Cortex of kidney (tissue), 1 donor: ENCODE data around the gene MCOLN2.
"Not testable (repeated sequence)": the region's sequence is repeated elsewhere in the genome, so short reads cannot be mapped to it uniquely, and the experiment has no call there.

ENCODE experiments used
- DNase-seq: peaks from one replicate; lab custom pipeline; 2025; lab: John Stamatoyannopoulos, UW

The MCOLN2 gene

DNA sequence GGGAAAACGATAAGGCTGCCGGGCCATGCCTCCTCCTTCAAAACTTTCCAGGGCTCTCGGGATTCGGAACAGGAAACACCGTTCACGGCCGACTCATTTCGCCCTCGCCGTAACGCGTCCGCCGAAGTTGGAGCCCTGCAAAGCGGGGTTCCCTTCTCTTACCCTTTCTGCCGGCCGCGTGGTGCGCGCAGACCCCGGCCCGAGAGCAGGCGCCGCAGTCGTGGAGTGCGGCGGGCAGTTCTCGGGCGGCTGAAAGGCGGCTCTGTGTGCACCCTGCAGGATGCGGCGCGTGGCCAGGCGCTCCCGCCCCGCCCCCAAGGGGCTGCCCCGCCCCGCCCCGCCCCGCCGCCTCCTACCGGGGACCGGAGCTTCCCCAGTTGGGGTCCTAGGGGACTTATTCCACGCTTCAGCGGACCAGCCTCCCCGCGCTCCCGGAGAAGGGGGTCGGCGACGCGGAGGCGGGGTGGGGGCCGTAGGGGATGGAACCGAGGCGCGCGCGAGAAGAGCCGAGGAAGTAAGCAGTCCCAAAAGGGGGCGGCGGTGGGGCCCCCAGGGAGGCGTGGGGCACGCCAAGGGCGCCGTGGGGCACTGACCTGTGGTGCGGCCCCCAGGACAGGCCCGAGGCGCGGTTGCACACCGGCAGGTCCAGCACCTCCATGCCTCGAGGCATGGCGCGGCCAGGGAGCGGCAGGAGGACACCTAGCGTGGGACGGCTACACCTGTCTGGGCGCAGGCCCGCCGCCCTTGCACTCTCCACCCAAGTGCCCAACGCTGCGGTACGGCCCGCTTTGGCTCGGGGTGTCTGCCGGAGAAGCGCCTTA lies at the start of gene MCOLN2:
TSS of gene MCOLN2 (minus strand) at position 268 of the 821 bp plus-strand sequence. CDS start at position 27, 241 bp downstream.
- no peak for DNase-seq

DNA sequence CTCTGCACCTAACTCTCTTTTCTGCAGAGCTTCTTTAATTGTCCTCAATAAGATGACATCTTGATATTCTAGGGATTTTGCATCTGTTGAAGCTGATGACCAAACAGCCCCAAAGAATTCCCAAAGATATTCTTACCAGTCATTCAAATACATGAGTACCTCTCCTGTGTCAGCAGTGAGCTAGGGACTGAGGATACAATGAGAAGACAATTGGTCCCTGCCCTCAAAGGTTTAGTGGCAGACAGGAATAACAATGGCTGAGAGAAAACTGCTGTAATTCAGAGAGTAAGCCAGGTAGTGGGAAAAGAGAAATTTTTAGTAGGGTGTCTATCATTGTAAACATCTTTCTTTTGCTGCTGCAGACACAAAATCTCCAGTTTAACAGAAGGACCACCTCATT lies 45.5 kb upstream of the MCOLN2 start:
- DNase-seq: no peak

DNA sequence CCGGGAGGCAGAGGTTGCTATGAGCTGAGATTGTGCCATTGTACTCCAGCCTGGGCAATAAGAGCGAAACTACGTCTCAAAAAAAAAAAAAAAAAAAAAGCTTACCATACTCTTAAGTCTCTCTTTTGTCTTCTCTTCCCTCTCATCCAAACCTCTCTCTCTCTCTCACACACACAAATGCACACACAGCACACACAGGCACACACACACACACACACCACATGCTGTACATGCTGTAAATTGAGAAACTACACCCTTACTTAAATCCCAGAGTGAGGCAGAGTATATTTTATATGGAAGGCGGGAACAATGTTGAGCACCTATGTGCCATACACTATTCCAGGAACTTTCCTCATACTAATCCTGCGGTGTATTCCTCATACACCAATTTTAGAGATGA lies 44.9 kb upstream of the MCOLN2 start:
- DNase-seq: no peak

DNA sequence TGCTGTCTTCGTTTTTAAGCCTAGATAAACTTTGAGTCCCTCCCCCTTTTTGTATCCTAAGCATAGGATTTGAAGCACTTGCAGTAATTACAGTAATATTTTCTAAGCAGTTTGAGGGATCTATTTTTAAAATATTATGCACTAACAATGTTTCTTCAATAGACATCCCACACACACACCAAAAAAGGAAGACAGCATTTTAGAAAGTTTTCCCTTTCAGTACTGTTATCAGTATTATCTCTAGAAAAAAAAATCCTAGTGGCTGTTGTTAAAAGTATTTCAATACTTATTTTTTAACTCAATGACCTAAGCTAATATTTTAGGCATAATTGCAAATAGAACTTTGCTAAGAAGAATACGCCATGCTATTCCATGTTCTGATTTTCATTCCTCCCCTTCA lies 36.3 kb upstream of the MCOLN2 start:
- DNase-seq: no peak

DNA sequence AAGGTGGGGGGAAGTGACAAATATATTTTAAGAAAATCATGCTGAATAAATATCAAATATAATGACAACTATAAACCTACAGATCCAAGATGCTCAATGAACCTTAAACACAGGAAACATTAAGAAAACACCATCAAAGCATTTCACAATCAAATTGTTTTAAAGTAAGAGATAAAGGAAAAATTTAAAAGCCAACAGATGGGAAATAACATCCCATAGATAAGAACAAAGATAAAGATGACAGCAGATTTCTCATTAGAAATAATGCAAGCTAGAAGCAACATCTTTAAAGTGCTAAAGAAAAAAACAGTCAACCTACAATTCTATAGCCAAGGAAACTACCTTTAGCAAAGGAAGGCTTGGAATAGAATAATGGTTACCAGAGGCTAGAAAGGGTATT lies 33.6 kb upstream of the MCOLN2 start:
- DNase-seq: no peak

DNA sequence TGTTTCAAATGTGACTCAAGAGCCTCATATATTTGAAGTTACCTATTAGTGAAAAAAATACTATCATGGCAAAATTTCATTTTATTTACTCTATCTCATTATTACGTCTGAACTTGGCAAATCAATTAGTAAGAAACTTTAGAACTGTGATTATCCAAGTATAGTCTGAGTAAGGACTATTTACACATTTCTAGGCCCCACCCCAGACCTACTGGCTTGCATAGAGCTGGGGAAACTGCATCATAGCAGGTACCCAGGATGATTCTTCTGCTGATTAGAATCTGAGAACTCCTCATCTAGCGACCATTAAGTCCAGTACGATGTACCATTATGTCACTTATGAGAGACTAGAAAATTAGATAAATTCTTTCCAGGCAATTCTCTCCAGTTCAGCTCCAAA lies 31.2 kb upstream of the MCOLN2 start:
- no peak for DNase-seq

DNA sequence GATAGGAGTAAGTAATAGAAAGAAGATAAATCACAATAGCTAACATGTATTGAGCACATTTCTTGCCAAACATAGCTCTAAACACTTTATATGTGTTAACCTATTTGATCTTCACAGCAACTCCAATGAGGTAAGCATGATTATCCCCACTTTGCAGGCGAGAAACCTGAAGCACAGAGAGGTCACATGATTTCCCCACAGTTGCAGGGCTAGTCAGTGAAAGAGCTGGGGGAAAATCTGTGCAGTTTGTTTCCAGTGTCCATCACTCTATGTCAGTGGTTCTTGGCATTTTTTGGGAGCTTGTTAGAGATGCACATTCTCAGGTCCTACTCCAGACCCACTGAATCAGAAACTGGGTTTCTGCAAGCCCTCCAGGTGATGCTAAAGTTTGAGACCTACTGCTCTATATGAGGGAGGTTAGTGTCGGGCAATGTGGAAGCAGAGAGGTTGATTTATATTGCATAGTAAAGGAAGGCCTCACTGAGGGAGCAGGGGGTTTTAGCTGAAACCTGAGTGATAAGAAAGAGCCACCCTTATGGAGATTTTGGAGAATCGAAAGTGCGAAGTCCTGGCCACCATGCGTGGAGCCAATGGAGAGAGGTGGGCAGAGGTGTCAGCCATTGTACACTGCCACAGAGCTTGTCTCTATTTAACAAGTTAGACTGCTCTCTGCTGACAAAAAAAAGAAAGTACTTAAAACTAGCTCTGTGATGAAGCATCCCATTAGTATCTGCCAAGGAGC lies 30.5 kb upstream of the MCOLN2 start:
- no peak for DNase-seq

DNA sequence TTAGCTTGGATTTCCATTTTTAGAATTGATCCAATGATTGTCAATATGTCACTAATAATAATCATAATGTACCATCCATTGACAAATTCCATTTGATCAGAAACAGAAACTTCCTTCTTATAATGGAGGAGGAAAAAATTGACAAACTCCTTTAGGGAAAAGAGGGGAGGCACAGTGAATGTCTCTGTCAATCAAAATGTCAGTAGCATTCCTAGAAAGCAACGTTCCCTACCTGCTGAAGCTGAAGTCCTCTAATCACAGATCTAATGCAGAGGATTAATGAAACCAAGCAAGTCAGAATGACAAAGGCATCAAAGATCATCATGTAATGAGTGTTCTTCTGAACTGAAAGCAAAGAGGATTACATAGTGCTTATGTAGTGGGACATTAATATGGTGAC lies 29.0 kb upstream of the MCOLN2 start:
- DNase-seq: no peak

DNA sequence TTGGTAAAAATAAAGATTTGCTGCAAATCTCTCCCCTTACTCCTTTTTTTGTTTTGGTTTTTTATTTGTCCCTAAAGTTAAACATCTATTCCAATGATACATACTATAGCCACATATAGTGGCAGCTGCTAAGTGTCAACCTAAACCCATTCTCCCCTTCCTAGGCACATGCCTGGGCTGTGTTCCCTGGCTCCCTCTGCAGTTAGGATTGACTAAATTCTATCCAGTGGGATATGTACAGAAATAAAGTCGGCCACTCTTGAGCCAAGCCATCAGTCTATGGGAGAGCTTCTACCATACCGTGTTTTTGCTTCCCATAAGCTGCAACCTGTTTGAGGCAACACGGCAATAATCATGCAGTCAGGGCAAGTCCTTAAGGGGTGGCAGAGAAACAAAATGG lies 27.8 kb upstream of the MCOLN2 start:
- DNase-seq: no peak

DNA sequence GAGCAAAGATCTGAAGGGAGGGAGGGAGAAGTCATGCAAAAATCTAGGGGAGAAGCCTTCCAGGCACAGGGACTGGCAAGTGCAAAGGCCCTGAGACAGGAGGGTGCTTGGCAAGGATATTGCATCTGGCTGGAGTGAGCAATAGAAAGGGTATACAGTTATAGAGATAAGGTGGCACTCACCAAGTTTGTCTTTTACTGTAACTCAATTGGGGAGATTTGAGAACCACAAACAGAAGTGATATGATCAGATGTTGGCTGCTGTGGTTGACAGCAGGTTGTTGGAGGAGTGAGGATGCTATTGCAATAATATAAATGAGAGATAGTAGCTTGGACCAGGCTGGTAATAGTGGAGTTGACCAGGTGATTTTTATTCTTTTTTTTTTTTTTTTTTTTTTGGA lies 25.8 kb upstream of the MCOLN2 start:
- DNase-seq: no peak

DNA sequence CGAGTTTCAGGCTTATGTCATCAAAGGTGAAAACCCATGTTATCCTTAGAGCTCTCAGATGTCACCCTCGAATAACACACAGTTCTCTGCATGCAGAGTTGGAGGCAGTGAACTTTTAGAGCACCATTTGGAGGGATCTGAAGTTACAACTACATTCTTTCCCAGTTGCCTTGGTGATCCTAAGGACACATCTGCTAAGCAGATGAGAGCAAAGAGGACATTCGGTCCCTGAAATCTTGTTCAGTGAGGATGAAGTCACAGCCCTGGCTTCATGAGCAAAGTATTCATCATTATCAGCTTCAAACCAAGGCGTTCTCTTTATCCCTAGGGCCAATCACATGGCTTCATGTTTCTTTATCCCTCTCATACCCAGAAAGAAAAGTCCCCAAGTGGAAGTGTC lies 23.1 kb upstream of the MCOLN2 start:
- DNase-seq: no peak

DNA sequence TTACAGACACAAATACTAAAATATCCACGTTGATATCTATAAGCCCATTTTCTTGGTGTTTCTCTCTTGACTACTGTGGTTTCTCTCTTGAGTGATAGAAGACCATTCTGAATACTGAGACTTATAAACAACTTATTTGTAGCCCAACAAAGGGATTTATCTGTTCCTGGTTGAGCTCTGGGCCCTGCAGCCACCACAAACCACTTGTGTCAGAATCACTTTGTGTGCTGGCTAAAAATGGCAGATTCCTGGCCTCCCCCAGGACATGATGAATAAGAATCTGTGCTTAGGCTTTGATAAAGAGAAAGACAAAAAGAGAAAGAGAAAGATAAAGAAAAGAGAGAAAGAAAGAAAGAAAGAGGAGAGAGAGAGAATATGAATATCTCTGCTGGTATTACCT lies 18.9 kb upstream of the MCOLN2 start:
- DNase-seq: no peak

DNA sequence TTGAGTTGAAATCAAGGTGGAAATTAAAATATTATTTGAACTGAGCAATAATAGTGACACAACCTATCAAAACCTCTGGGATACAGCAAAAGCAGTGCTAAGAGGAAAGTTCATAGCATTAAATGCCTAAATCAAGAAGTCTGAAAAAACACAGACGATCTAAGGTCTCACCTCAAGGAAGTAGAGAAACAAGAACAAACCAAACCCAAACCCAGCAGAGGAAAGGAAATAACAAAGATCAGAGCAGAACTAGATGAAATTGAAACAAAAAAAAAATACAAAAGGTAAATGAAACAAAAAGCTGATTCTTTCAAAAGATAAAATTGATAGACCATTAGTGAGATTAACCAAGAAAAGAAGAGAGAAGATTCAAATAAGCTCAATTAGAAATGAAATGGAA lies 8.7 kb upstream of the MCOLN2 start:
- not testable (repeated sequence) for DNase-seq

DNA sequence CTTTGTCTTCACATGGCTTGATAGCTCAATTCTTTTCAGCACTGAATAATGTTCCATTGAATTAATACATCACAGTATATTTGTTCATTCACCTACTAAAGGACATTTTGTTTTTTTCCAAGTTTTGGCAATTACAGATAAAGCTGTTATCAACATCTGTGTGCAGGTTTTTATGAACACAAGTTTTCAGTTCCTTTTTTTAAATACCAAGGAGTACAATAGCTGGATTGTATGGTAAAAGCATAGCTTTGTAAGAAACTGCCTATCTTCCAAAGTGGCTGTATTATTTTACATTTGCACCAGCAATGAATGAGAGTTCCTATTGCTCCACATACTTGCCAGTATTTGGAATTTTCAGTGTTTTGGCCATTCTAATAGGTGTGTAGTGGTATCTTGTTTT lies 4.8 kb upstream of the MCOLN2 start:
- no peak for DNase-seq

DNA sequence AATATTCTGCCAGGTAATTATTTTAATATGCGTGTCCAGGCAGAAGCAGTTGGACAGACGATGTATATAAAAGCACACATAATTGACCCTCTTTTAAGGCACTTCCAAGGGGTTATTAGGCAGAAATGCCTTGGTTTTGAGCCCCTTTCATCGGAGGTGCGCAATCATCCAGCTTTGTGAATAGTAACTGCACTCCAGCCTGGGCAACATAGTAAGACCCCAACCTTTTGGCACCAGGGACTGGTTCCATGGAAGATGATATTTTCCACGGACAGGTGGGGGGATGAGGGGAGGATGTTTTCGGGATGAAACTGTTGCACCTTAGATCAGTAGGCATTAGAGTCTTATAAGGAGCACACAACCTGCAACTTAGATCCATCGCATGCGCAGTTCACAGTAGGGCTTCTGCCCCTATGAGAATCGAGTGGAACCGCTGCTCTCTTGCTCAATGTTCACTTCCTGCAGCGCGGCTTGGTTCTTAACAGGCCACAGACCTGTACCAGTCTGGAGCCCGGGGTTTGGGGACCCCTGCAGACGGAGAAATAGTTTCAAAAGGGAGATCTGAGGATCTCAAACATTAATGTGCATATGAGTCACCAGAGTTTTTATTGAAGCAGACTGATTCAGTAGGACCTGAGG lies 1.8 kb upstream of the MCOLN2 start:
- no peak for DNase-seq

DNA sequence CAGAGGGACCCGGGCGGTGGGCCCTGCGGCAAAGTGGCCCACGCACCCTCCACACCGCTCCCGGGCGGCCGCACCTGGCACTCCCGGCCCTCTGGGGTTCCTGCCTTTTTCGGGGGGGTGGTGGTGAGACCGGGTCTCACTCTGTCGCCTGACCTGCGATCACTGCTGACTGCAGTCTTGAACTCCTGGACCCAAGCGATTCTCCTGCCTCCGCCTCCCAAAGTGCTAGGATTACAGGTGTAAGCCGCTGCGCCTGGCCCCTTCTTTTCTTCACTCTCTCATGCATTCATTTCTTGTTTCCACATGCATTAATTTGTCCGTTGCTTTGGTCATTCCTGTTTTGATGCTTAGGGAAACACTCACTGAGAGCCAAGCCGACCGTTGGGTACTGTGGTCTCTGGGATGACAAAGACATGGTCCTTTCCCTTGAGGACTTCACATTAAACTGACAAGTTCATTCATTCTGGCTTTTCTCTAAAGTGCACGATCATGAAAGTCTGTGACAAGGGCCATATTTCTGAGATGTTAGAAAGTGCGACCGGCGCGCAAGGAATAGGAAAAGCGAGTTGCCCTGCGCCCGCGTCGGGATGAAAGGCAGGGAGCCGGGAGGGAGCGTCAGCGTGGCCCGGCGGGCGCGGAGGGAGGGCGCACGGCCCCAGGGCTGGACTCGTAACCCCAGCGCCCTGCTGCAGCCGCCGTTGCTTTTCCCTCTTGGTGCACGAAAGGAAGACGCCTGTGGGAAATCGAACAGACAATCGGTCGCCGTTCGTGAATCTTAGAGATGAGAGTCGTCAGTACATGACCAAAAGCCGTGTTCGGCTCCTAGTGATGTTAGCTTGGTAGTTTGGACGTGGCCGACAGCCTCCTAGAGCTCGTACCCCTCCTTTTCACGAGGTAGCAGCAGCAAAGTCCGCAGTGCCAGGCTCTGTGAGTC lies 1.0 kb upstream of the MCOLN2 start:
- no peak for DNase-seq

DNA sequence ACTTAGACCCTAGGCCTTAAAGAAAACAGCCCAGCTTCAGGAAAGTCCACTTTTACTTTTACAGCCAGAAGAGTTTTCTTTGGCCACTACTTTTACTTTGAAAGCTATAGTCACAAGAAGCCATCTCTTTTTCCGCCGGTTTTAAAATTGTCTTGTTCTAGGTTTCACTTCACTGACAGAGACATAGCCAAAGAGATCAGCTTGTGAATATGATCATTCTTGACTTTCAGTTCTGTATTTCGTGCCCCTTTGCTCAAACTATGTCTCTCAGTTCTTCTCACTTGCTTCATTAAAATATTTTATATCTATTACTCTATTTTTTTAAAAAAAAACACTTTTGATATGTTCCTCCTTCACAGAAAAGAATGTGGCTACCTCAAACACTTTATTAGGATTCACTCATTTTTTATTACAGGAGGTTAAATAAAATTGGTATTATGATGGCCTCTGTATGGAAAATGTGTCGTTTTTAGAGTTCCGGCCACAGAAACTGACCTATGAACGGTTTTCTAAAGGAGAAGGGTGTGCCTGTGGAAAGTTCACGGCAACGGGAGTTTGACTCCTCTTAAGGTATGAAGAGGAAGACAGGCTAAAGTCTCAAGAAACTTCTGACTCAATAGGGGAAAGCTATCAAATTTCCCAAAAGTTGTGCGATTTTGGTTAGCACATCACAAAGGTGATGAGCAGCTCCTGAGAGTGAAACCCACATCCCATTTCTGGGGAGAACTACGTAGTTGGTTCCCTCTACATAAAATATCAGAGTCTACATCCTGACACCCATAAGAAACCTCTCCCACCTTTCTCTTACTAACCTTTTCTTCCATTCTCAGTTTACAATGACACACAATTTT lies 1.2 kb downstream of the MCOLN2 start:
- no peak for DNase-seq

DNA sequence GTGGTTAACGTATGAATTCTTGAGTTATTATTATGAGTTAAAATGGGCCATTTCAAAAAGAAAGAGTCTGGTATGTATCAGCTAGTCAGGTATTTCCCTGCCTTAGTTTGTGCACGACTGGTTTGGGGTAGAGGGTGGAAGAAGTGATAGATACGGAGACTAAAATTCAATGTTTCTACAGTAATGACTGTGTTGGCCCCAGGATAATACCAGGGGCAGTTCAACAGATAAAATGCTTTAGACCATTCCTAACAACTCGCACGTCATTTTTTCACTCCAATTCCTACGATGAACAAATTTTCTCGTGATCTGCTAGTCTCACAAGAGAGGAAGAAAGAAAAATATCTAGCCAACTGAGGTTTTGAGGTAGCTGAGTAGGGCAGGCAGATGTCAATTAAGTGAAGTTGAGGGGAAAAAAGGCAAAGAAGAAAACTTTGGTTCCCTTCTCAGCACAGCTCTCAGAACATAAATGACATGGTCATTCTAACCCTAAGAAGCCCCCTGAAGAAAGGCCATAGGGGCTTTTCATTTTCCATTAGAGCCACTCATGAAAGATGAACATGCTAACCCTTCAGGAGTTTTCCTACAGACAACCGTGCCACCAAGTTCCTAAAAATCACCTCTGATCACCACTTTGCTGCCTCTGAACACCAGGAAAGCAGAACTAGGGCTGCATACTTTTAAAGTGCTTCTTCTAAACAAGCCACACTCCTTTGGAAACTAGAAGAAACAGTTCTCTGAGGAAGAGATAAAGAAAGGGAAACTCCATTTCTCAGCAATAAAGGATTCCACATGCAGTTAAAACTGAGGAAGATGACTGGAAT lies 5.6 kb downstream of the MCOLN2 start:
- no peak for DNase-seq

DNA sequence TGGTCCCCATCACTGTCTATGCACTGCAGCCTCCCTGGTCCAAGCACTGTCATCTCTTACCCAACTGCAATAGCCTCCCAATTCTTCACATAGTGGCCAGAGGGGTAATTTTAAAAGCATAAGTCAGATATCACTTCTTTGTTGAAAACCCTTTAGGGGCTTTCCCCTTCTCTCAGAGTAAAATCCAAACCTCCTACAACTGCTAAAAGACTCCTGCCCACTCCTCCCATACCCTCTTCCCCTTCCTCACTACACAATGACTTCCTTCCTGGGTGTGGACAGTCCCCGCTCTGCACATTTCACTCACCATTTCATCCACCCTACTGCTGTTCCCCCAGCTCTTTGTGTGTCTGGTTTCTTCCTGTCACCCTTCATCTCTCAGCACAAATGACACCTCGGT lies 8.3 kb downstream of the MCOLN2 start:
- DNase-seq: no peak

DNA sequence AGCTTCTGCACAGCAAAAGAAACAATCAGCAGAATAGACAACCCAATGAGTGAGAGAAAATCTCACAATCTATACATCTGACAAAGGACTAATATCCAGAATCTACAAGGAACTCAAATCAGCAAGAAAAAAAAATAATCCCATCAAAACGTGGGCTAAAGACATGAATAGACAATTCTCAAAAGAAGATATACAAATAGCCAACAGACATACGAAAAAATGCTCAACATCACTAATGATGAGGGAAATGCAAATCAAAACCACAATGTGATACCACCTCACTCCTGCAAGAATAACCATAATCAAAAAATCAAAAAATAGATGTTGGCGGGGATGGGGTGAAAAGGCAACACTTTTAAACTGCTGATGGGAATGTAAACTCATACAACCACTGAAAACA lies 10.4 kb downstream of the MCOLN2 start:
- not testable (repeated sequence) for DNase-seq
